ENCODE measurements around the gene ZNF117.
"Not testable (repeated sequence)": the region's sequence is repeated elsewhere in the genome, so short reads cannot be mapped to it uniquely, and the experiment has no call there.

ZNF117 gene

DNA sequence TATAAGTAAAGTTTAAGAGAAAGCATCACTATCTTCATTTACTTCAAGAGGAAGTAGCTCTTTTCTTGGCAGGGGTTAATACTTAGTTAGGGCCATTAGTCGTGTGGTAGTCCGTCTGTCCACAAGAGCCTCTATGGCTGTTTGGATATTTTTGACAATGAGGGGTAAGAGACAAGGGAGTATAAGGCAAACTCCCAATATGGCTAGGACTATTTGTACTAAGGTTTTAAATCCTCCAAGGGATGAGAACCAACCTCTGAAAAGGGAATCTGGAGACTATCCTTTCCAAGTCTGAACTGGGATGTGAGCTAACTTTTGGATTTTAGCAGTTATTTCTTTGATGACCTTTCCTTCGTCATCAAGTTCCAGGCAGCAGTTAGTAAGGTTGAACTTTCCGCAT is at the start of gene ZNF117:
TSS of gene ZNF117 (minus strand) at position 101 of the 400 bp plus-strand sequence.
- Mint-ChIP-seq H3K27me3 (no peaks in the 10 kb centered on the region), H3K4me3 (no peak within 1 kb of the TSS), H3K36me3 (peaks cover 49% of the 10 kb centered on the region), H3K27ac (no peak within 1 kb of the TSS), H3K4me1 (ENCODE audit: low read depth) (no peaks in the 10 kb centered on the region), H3K9me3 (ENCODE audit: low read depth) (peaks cover 46% of the 10 kb centered on the region)

DNA sequence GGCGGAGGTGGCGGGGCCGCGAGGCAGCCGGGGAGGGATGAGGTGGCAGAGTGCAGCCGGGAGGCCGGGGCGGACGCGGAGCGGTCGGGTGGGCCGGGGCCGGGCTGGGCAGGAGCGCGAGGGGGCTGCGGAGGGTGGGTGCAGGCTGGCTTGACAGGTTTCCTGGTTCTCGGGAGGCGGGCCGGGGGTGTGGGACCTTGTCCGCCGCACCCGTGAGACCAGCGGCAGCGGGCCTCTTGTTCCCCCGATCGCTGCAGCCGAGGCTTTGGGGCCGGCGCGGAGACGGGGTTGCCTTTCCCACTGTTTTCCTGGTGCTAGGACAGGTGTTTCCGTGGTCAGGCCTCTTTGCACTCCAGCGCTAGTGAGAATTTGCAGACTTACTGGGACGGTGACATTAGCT is 47.9 kb upstream of the ZNF117 start:
- H3K36me3 Mint-ChIP-seq; H3K9me3 Mint-ChIP-seq (ENCODE audit: low read depth); H3K27me3 Mint-ChIP-seq: not testable (repeated sequence)
- Mint-ChIP-seq H3K27ac (peak overlapping the region; percentile 75), H3K4me3 (peak overlapping the region; percentile 88), H3K4me1 (ENCODE audit: low read depth) (peaks cover 18% of the 10 kb centered on the region)

DNA sequence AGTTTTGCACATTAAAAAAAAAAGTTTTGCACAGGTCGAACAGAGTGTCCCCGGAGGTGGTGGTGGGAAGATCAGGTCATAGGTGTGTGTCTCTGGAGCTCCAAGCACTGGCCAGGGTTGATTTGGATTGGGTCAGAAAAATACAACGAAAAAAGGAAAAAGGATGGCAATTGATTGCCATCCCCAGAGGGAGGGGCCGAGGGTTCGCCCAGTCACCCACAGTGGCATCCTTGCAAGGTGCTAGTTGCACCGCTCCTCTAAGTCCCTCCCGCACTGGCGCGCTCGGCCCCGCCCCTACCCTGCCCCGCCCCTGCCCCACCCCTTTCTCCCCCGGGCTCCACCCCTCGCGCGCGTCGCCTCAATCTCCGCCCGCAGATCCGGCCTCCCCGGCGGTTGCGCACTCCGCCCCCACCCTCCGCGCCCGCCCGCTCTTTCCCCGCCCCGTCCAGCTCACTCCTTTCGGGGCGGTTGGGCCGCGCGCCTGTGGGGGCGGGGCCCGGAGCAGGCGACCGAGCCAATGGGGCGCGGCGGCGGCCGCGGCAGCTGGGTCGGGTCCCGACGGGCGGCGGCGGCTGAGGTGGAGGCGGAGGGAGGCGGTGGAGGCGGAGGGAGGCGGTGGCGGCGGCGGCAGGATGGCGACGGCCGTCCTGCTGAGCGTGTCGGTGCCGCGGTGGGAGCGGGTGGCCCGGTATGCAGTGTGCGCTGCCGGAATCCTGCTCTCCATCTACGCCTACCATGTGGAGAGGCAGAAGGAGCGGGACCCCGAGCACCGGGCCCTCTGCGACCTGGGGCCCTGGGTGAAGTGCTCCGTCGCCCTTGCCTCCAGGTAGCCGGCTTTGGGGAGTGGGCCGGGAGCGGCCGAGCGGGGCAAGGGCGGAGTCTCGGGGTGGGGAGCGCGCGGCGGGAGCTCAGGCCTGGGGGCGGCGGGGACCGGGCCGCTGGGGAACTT is 47.2 kb upstream of the ZNF117 start:
- Mint-ChIP-seq H3K27ac (peak overlapping the region; percentile 72), H3K36me3 (no peaks in the 10 kb centered on the region), H3K4me3 (peak overlapping the region; percentile 80), H3K27me3 (no peaks in the 10 kb centered on the region), H3K9me3 (ENCODE audit: low read depth) (peaks cover 3% of the 10 kb centered on the region), H3K4me1 (ENCODE audit: low read depth) (peaks cover 18% of the 10 kb centered on the region)

DNA sequence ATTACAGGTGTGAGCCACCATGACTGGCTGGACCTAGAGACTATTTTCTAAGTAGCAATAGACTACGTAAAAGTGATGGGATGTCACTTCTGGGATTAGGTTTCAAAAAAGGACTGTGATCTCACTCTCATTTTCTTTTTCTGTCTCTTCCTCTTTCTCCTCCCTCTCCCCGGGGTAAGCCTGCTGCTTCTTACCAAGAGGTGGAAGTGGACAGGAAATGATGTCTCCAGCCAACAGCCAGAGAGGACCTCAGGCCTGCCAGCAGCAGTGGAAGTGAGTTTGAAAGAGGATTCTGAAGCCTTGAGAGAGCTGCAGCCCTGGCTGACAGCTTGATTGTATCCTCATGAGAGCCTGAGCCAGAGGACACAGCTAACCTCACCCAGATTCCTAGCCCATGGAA is 45.7 kb upstream of the ZNF117 start:
- not testable (repeated sequence) for H3K9me3 Mint-ChIP-seq (ENCODE audit: low read depth); H3K27me3 Mint-ChIP-seq; H3K4me3 Mint-ChIP-seq; H3K36me3 Mint-ChIP-seq; H3K27ac Mint-ChIP-seq
- H3K4me1 Mint-ChIP-seq (ENCODE audit: low read depth) = peaks cover 16% of the 10 kb centered on the region

DNA sequence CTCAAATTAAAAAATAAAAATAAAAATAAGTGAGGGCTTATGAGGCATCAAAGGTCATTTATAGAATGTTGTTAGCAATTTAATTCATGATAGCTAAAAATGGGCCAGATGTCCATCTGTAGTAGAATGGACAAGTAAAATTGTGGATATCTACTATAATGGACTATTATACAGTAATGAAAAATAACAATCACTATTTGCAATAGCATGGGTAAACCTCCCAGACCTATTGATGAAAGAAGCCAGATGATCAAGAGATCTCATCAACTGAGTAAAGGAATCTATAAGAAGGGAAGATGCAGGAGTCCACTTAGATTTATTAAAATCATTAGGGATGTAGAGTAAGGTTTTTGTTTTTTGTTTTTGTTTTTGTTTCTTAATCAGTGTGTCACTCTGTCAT is 44.6 kb upstream of the ZNF117 start:
- H3K27ac Mint-ChIP-seq; H3K36me3 Mint-ChIP-seq; H3K9me3 Mint-ChIP-seq (ENCODE audit: low read depth); H3K27me3 Mint-ChIP-seq; H3K4me3 Mint-ChIP-seq: not testable (repeated sequence)
- H3K4me1 Mint-ChIP-seq (ENCODE audit: low read depth) = peaks cover 15% of the 10 kb centered on the region

DNA sequence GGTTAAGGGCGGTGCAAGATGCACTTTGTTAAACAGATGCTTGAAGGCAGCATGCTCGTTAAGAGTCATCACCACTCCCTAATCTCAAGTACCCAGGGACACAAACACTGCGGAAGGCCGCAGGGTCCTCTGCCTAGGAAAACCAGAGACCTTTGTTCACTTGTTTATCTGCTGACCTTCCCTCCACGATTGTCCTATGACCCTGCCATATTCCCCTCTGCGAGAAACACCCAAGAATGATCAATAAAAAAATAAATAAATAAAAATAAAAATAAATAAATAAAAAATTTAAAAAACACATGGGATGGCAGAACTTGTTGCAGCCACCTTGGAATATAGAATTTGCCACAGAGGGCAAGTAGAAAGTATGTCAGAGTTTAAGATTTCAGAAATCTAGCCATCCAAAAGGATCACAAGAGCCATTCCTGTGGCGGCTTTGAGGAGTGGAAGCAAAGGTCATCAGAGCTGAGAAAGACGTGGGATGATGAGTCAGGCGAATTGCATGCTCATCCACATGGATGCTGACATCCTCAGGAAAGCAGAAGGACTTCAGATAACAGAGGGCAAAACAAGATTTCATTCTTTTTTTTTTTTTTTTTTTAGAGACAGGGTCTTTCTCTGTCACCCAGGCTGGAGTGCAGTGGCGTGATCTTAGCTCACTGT is 43.4 kb upstream of the ZNF117 start:
- H3K27me3 Mint-ChIP-seq; H3K4me3 Mint-ChIP-seq; H3K36me3 Mint-ChIP-seq; H3K4me1 Mint-ChIP-seq (ENCODE audit: low read depth); H3K27ac Mint-ChIP-seq; H3K9me3 Mint-ChIP-seq (ENCODE audit: low read depth): not testable (repeated sequence)

DNA sequence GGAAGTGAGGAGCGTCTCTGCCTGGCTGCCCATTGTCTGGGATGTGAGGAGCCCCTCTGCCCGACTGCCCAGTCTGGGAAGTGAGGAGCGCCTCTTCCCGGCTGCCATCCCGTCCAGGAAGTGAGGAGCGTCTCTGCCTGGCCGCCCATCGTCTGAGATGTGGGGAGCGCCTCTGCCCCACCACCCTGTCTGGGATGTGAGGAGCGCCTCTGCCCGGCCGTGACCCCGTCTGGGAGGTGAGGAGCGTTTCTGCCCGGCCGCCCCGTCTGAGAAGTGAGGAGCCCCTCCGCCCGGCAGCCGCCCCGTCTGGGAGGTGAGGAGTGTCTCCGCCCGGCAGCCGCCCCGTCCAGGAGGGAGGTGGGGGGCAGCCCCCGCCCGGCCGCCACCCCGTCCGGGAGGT is 42.6 kb upstream of the ZNF117 start:
- not testable (repeated sequence) for H3K4me1 Mint-ChIP-seq (ENCODE audit: low read depth); H3K4me3 Mint-ChIP-seq; H3K27ac Mint-ChIP-seq; H3K36me3 Mint-ChIP-seq; H3K27me3 Mint-ChIP-seq; H3K9me3 Mint-ChIP-seq (ENCODE audit: low read depth)

DNA sequence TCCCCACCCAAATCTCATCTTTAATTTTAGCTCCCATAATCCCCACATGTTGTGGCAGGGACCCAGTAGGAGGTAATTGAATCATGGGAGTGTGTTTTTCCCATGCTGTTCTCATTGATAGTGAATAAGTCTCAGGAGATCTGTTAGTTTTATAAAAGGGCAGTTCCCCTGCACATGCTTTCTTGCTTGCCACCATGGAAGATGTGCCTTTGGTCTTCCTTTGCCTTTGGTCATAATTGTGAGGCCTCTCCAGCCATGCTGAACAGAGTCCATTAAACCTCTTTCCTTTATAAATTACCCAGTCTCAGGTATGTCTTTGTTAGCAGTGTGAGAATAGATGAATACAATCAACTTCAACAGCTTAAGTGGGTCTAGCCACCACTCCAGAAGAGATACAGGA is 34.2 kb upstream of the ZNF117 start:
- H3K27me3 Mint-ChIP-seq; H3K4me3 Mint-ChIP-seq; H3K36me3 Mint-ChIP-seq; H3K4me1 Mint-ChIP-seq (ENCODE audit: low read depth); H3K9me3 Mint-ChIP-seq (ENCODE audit: low read depth); H3K27ac Mint-ChIP-seq: not testable (repeated sequence)

DNA sequence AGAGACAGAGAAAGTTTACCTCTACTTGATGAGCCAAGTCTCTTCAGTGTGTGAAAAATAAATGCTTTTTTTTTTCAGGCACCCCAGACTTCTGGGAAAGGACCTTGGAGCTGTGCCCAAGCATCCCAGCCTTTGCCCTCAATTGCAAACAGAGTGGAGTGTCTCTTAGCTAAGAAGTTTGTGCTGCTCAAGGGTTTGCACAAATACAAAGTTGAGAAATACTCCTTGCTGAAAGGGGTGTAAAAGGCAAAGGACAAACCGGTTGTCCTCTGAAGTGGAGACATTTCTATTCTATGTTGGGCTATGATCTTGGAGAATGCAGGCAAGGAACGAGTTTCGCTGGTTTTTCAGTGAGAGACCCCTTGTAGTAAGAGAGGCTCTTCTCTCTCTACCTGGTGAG is 30.1 kb upstream of the ZNF117 start:
- not testable (repeated sequence) for H3K4me1 Mint-ChIP-seq (ENCODE audit: low read depth); H3K9me3 Mint-ChIP-seq (ENCODE audit: low read depth); H3K36me3 Mint-ChIP-seq; H3K4me3 Mint-ChIP-seq; H3K27me3 Mint-ChIP-seq; H3K27ac Mint-ChIP-seq

DNA sequence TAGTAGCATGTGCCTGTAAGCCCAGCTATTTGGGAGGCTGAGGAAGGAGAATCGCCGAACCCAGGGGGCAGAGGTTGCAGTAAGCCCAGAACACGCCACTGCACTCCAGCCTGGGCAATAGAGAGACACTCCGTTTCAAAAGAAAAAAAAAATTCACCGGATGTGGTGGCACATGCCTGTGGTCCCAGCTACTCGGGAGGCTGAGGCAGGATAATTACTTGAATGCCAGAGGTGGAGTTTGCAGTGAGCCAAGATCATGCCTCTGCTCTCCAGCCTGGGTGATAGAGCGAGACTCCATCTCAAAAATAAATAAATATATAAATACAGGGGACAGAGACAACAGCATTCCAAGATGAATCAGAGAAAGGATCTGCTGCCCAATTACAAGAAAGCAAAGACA is 19.0 kb upstream of the ZNF117 start:
- H3K27me3 Mint-ChIP-seq; H3K27ac Mint-ChIP-seq; H3K36me3 Mint-ChIP-seq; H3K9me3 Mint-ChIP-seq (ENCODE audit: low read depth); H3K4me3 Mint-ChIP-seq: not testable (repeated sequence)
- H3K4me1 Mint-ChIP-seq (ENCODE audit: low read depth) = peaks cover 18% of the 10 kb centered on the region

DNA sequence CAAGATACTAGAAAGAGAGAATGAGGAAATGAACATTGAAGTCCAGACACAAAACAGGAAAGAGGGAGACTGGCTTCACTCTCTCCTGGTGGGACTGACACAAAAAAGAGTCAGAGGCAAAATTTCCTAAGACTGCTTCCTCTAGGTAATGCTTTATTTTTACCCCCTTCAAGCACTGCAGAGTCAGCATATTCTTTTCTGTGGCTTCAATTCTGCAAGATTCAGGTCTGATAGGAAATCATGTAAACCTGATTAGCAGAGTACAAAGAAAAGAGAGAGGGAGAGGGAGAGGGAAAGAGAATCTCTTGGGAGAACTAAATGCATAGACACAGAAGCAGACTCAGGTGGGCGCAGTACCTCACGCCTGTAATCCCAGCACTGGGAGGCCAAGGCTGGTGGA is 18.6 kb upstream of the ZNF117 start:
- H3K9me3 Mint-ChIP-seq (ENCODE audit: low read depth) = not testable (repeated sequence)

DNA sequence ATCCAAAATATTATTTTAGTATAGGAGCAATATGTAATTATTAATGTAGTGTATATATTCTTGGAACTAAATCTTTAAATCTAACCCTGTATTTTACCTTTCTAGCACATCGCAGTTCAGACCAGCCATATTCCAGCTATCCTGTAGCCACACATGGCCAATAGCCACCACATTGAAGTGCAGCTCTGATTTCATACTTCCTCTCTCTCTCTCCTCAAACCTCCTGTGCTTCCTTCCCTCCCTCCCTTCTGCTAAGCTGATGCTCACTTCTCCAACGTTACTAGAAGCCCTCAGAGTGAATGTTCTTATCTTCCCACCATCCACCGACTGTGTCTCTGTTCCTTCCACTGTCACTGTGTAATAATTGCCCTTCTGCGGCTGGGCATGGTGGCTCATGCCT is 16.2 kb upstream of the ZNF117 start:
- H3K9me3 Mint-ChIP-seq (ENCODE audit: low read depth); H3K27me3 Mint-ChIP-seq: not testable (repeated sequence)
- H3K27ac Mint-ChIP-seq = peak overlapping the region; percentile 90
- peaks cover 15% of the 10 kb centered on the region for H3K36me3 Mint-ChIP-seq
- peaks cover 34% of the 10 kb centered on the region for H3K4me1 Mint-ChIP-seq (ENCODE audit: low read depth)
- H3K4me3 Mint-ChIP-seq = peak overlapping the region; percentile 96

More for the DNA sequence above, 18.6 kb upstream of the ZNF117 start:
- H3K36me3 Mint-ChIP-seq, H3K4me3 Mint-ChIP-seq, H3K27me3 Mint-ChIP-seq, H3K27ac Mint-ChIP-seq: not testable (repeated sequence)
- H3K4me1 Mint-ChIP-seq (ENCODE audit: low read depth) = peaks cover 23% of the 10 kb centered on the region

DNA sequence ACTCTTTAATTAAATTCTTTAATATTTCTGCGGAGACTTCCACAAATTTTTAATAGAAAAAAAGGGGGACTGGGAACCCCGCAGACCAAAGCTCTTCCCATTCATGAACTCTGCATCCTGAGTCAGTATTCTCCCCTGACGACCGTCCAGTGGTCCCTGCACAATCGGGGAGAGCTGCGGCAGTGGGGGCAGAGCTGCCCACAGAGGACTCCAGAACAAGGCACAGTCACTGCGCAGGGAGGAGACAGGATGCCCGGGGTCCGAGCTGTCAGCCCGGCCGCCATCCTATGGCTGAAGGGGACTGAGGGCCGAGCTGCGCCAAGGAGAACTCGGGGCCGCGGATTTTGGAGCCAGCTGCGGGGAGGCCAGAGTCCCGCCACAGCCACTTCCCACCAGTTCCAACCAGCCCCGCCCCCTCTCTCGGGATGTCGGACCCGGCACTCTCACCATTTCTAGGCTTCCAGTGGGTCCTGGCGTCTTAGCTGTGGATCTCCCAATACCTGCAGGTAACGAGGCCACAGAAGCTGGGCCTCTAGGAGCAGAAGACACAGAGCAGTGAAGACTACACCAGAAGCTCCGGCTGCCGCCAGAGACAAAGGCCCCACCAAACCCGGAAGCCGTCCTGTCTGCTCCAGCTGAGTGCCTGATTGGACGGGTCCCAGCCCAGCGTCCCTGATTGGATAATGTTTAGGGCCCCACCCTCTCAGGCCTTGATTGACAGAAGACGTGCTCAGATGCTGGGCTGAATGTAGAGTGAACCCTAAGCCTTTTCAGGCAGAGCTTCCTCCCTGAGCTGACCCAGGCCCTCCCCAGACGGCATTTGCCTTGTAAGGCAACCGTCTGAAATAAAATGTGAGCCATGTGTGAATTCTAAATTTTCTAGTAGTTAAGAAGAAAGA is 15.5 kb upstream of the ZNF117 start, which contains the start of gene ERV3-1:
TSS of gene ERV3-1 (minus strand) at position 594 of the 899 bp plus-strand sequence. CDS start 13,661 bp downstream, outside the sequence.
- Mint-ChIP-seq H3K4me1 (ENCODE audit: low read depth) (peaks cover 35% of the 10 kb centered on the region), H3K9me3 (ENCODE audit: low read depth) (peaks cover 5% of the 10 kb centered on the region), H3K27me3 (no peaks in the 10 kb centered on the region), H3K27ac (peak within 1 kb of the TSS; percentile 90), H3K36me3 (peaks cover 21% of the 10 kb centered on the region), H3K4me3 (peak within 1 kb of the TSS; percentile 96)

DNA sequence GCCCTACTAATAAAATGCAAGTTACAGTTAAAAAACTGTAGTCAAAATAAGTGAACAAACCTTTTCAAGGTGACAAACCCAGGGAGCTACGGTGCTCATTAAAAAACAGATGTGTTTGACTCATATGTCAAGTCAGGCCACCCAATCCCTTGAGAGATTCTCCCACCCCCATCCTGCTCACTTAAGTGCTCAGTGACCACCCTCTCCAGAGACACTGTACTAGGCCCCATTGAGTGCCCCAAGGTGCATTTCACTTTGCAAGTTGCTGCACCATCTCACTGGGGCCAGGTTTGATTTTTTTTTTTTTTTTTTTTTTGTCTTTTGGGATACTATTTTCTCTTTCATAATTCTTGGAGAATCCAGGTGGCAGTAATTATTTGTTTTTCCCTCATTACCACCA is 13.7 kb upstream of the ZNF117 start:
- Mint-ChIP-seq H3K27ac (no peak overlapping the region), H3K9me3 (ENCODE audit: low read depth) (peaks cover 16% of the 10 kb centered on the region), H3K4me1 (ENCODE audit: low read depth) (peaks cover 35% of the 10 kb centered on the region), H3K27me3 (no peaks in the 10 kb centered on the region), H3K36me3 (peaks cover 29% of the 10 kb centered on the region), H3K4me3 (peak overlapping the region; percentile 96)
